ENCODE data around the gene ATG4B. TPM values are rescaled to one million over a fixed set of nuclear protein-coding genes. Genes with fewer than 3 reads are reported as not detected.

ATG4B gene
- total and polyA plus RNA-seq, 9 of the 15 experiments (the other 6 are each of a cell fraction or from before 2014, with no cell fraction given), result 5.9 to 58.8 (median 35.6) TPM

GRCh38 chr2:241613017-241613780, 24.3 kb upstream of the ATG4B start:
- 77% methylated on average over 12 of the region's 15 CpGs for WGBS (ENCODE audit: insufficient coverage, low coverage, missing lambda C conversion rate)
- no TSS peak for BruUV-seq (replicated peaks)
- FAIRE-seq, result no peak
- no peak for DNase-seq (ENCODE audit: extremely low read depth in 1 of 4, low spot score in 3 of 4)
- Histone ChIP-seq H2AFZ (ENCODE audit: low read depth, low read length) (no peak overlapping the region), H3K9me3 (replicated peaks; ENCODE audit: control insufficient read depth, insufficient read depth, low read depth, low read length) (no peaks in the 10 kb centered on the region), H3K4me3 (no peak overlapping the region), H3K79me2 (ENCODE audit: control insufficient read depth, insufficient read depth, low read length) (peaks cover 66% of the 10 kb centered on the region), H3K36me3 (ENCODE audit: control insufficient read depth, insufficient read depth, low read length) (peaks cover 26% of the 10 kb centered on the region; the same call in 2 of the 3 replicates), H4K20me1 (replicated peaks; ENCODE audit: control insufficient read depth, insufficient read depth, low read length) (peaks cover 8% of the 10 kb centered on the region; the same call in 1 of the 2 replicates), H3K9me1 (ENCODE audit: control insufficient read depth, insufficient read depth, low read length) (no peaks in the 10 kb centered on the region), H3K9ac (ENCODE audit: insufficient read depth in 1 of 2, low read depth in 2 of 2, low read length in 2 of 2) (no peak overlapping the region), H3K4me1 (replicated peaks in 1 of 2; ENCODE audit: control insufficient read depth in 2 of 2, insufficient read depth in 2 of 2, low read length in 2 of 2) (peaks cover 5 to 42% of the 10 kb centered on the region in 2 experiments; a peak in 4 of 5 replicates), H3K4me2 (ENCODE audit: insufficient read depth, low read length) (no peak overlapping the region), H3K27me3 (ENCODE audit: control insufficient read depth in 2 of 2, insufficient read depth in 2 of 2, low read length in 2 of 2) (no peaks in the 10 kb centered on the region), H3K27ac (ENCODE audit: extremely low read depth, low read depth, low read length) (no peak overlapping the region)
- POLR2A ChIA-PET, result interaction anchor here (0.7 to 1.6 kb wide), 5 partner anchors 14 to 30 kb away, joined by 3 read pairs; no protein-coding TSS in a partner anchor
- no peak for ATAC-seq
- CTCF ChIA-PET (ENCODE audit: low intra/inter-chr PET ratio), result interaction anchor here (0.7 kb wide), 1 partner anchor 199 kb away, joined by 4 read pairs; no protein-coding TSS in a partner anchor
- in situ Hi-C loops (cut with MboI) (no loop called here), intact Hi-C loops (cut with micrococcal nuclease) (no loop called here)
- no peak for TF ChIP-seq NR2C1 (IDR thresholded peaks at IDR 0.05)
- no peak for TF ChIP-seq NR2C1 (tag; IDR thresholded peaks at IDR 0.05)
- no peak for TF ChIP-seq MBD2 (IDR thresholded peaks at IDR 0.05; ENCODE audit: borderline replicate concordance, low read depth)
- TF ChIP-seq FOXK1 (CRISPR knock-in tag; IDR thresholded peaks at IDR 0.05; ENCODE audit: borderline replicate concordance), result no peak
- no peak for TF ChIP-seq ZNF165 (CRISPR knock-in tag; IDR thresholded peaks at IDR 0.05; ENCODE audit: borderline replicate concordance)
- no peak for TF ChIP-seq KDM5B (IDR thresholded peaks at IDR 0.05; ENCODE audit: insufficient replicate concordance, low read depth, low read length)
- no peak for TF ChIP-seq BRF1 (IDR thresholded peaks at IDR 0.05; ENCODE audit: borderline replicate concordance, extremely low read depth, insufficient read length)
- TF ChIP-seq PREB (CRISPR knock-in tag; IDR thresholded peaks at IDR 0.05), result no peak
- no peak for TF ChIP-seq BRF2 (IDR thresholded peaks at IDR 0.05; ENCODE audit: borderline replicate concordance, insufficient read depth, insufficient read length)
- TF ChIP-seq NR4A1 (CRISPR knock-in tag; IDR thresholded peaks at IDR 0.05), result no peak
- no peak for TF ChIP-seq NR4A1 (tag; IDR thresholded peaks at IDR 0.05)
- no peak for TF ChIP-seq ZNF766 (CRISPR knock-in tag; conservative IDR thresholded peaks at IDR 0.05)
- TF ChIP-seq SMARCE1 (IDR thresholded peaks at IDR 0.05), result no peak
- no peak for TF ChIP-seq ZNF436 (CRISPR knock-in tag; IDR thresholded peaks at IDR 0.05)
- TF ChIP-seq TSC22D4 (tag; IDR thresholded peaks at IDR 0.05), result no peak
- no peak for TF ChIP-seq ZEB2 (IDR thresholded peaks at IDR 0.05)
- no peak for TF ChIP-seq EP300 (IDR thresholded peaks at IDR 0.05; ENCODE audit: low read length)
- no peak for TF ChIP-seq POLR3A (IDR thresholded peaks at IDR 0.05; ENCODE audit: borderline replicate concordance, extremely low read depth, insufficient read depth, insufficient read length)
